Measurements from ENCODE around the gene MUS81.

Gene MUS81

GRCh38 chr11:65867284-65868071 lies 7.2 kb downstream of the MUS81 start:
- POLR2A ChIA-PET = interaction anchor here (0.7 to 1.6 kb wide), 4 partner anchors 8 to 17 kb away, joined by 3 to 5 read pairs (median 4); partner anchors contain the start of genes CFL1 and MUS81
- DNase-seq (ENCODE audit: extremely low spot score) = no peak
- no peak for TF ChIP-seq CTCF (IDR thresholded peaks at IDR 0.05; ENCODE audit: control extremely low read depth, extremely low read depth, low read depth, missing control alignments)
- CTCF ChIA-PET = interaction anchor here (7.1 to 17.2 kb wide), 2 partner anchors 7 to 18 kb away, joined by 133 to 535 read pairs; partner anchors contain the start of genes CCDC85B, CFL1, CTSW and FIBP

DNA sequence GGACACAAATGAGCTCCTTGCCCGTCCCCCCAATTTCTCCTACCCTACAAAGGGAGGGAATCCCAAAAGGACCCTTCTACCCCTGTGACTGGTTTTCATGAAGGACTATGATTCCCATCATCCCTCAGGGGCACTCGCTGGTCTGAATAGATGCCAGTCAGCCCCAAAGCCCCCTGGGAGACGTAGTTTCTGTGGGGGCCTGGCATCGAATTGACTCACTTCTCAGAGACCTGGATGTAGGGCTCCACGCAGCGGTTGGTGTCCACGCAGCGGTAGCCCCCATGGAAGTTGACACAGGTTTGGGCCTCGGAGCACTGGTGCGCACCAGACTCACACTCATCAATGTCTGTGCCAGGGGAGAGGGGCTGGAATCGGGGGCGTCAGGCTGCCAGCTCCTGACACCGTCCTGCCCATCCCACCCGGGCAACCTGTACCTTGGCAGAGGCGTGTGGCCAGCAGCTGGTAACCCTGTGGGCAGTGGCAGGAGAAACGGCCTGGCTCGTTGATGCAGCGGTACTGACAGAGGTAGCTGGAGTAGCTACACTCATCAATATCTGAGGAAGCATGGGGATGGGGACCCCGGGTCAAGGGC lies 7.9 kb downstream of the MUS81 start:
- POLR2A ChIA-PET = interaction anchor here (1.2 to 1.6 kb wide), 2 partner anchors 8 to 10 kb away, joined by 4 to 5 read pairs; partner anchors contain the start of genes CFL1 and MUS81
- TF ChIP-seq CTCF (IDR thresholded peaks at IDR 0.05; ENCODE audit: control extremely low read depth, extremely low read depth, low read depth, missing control alignments) = no peak
- no peak for DNase-seq (ENCODE audit: extremely low spot score)
- CTCF ChIA-PET = interaction anchor here (1.1 to 17.2 kb wide), 3 partner anchors 7 to 17 kb away, joined by 3 to 535 read pairs (median 133); partner anchors contain the start of genes CCDC85B, CFL1, CTSW and FIBP

DNA sequence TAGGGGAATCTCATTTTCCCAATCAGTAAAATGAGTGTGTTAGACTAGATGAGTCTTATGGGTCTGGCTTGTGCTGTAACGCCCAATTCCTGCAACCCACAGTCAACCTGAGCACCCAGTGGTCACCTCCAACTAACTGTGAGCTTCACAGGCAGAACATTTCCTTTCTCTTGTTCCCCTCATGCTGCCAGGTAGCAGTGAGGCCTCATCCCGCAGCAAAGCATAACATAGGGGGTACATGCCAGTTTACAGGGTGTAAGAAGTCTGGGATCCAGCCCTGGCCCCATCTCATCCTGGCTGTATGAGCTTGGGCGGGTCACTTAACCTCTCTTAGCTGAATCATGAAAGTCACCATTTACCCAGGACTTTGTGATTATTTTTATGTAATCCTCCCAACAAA lies 8.7 kb downstream of the MUS81 start:
- DNase-seq (ENCODE audit: extremely low spot score) = no peak
- TF ChIP-seq CTCF (IDR thresholded peaks at IDR 0.05; ENCODE audit: control extremely low read depth, extremely low read depth, low read depth, missing control alignments) = no peak
- POLR2A ChIA-PET = interaction anchor here (1.0 to 1.6 kb wide), 4 partner anchors 9 to 22 kb away, joined by 3 to 5 read pairs (median 4); partner anchors contain the start of genes CCDC85B, CFL1 and MUS81
- CTCF ChIA-PET = interaction anchor here (1.1 to 17.2 kb wide), 3 partner anchors 8 to 18 kb away, joined by 3 to 535 read pairs (median 133); partner anchors contain the start of genes CCDC85B, CFL1, CTSW and FIBP

DNA sequence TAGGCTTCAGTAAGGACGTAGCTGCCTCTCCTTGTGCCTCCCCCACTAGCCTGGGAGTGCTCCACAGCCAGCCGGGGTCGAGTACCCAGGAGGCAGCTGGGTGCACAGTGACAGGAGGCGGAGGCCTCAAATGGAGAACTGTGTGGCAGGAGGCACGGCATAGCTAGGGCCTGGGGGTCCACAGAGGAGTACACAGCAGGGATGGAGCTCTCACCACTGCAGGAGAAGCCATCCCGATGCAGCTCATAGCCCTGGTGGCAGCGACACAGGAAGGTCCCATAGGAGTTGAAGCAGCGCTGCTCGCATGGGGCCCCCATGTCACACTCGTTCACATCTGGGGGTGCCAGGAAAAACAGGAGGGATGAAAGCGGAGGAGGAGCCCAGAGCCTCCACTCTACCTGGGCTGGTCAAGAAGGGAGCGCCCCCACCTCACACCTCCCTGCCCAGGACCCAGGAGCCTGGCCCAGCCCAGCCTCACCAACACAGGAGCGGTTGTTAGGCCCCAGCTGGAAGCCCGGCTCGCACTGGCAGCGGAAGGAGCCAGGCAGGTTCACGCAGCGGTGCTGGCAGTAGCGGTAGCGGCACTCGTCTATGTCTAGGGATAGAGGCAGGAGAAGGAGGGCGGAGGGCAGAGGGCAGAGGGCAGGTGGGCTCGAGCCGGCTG lies 9.5 kb downstream of the MUS81 start:
- CTCF ChIA-PET = interaction anchor here (0.6 to 17.2 kb wide), 3 partner anchors 9 to 37 kb away, joined by 3 to 535 read pairs (median 133); partner anchors contain the start of genes CCDC85B, CFL1, CTSW and FIBP
- TF ChIP-seq CTCF (IDR thresholded peaks at IDR 0.05; ENCODE audit: control extremely low read depth, extremely low read depth, low read depth, missing control alignments) = no peak
- POLR2A ChIA-PET = interaction anchor here (1.0 to 1.5 kb wide), 2 partner anchors 10 to 21 kb away, joined by 3 to 5 read pairs; partner anchors contain the start of genes CCDC85B and MUS81
- no peak for DNase-seq (ENCODE audit: extremely low spot score)

DNA sequence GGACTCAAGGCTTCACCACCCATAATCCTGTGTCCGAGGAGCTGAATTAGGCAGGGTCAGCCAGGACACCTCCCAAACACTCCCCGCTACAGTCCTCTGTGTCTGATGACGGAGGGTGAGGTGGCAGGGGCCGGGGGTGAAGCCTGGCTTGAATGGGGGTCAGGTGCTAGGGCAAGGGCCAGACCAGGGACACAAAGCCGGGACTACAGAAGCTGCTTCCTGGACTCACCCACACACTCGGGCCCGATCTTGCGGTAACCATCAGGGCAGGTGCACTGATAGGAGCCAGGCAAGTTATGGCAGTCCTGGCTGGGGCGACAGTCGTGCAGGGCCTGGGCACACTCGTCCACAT lies 10.1 kb downstream of the MUS81 start:
- DNase-seq (ENCODE audit: extremely low spot score) = no peak
- POLR2A ChIA-PET = interaction anchor here (1.0 to 1.7 kb wide), 3 partner anchors 11 to 12 kb away, joined by 3 to 7 read pairs (median 5); partner anchors contain the start of genes CFL1 and MUS81
- no peak for TF ChIP-seq CTCF (IDR thresholded peaks at IDR 0.05; ENCODE audit: control extremely low read depth, extremely low read depth, low read depth, missing control alignments)
- CTCF ChIA-PET = interaction anchor here (0.6 to 17.2 kb wide), 3 partner anchors 10 to 37 kb away, joined by 3 to 535 read pairs (median 133); partner anchors contain the start of genes CCDC85B, CFL1, CTSW and FIBP
